Endodermal cell (in vitro differentiated cells): Measurements from ENCODE around the gene EXOC7. TPM values are rescaled to one million over a fixed set of nuclear protein-coding genes. Genes with fewer than 3 reads are reported as not detected.

Source experiments
- DNase-seq: peaks from one replicate; pipeline ENCODE4 v3.0.0-alpha.2; 2017
- H3K27ac ChIP-seq: 2 replicates; pipeline ENCODE4 v1.5.1; 2013; ENCODE audit warnings: mild to moderate bottlenecking, low read depth, low read length, moderate library complexity
- H3K27me3 ChIP-seq: 2 replicates; pipeline ENCODE4 v1.6.1; 2013; ENCODE audit warnings: mild to moderate bottlenecking, low read length, moderate library complexity; ENCODE audit not compliant: insufficient read depth, control insufficient read depth, poor library complexity, severe bottlenecking
- H3K36me3 ChIP-seq: 2 replicates; pipeline ENCODE4 v1.7.0; 2013; ENCODE audit warnings: mild to moderate bottlenecking, low read length, moderate library complexity; ENCODE audit not compliant: control insufficient read depth, insufficient read depth
- H3K4me1 ChIP-seq: one replicate; pipeline ENCODE4 v1.7.0; 2013; ENCODE audit warnings: low read length; ENCODE audit not compliant: control insufficient read depth, insufficient read depth
- H3K4me3 ChIP-seq: 2 replicates; pipeline ENCODE4 v1.5.1; 2013; ENCODE audit warnings: mild to moderate bottlenecking, low read length, moderate library complexity
- H3K9ac ChIP-seq: 2 replicates; pipeline ENCODE4 v1.6.1; 2013; ENCODE audit warnings: mild to moderate bottlenecking, low read length, moderate library complexity; ENCODE audit not compliant: poor library complexity, severe bottlenecking; ENCODE audit errors: extremely low read depth
- H3K9me3 ChIP-seq: 2 replicates; pipeline ENCODE4 v1.6.1; 2013; ENCODE audit warnings: mild to moderate bottlenecking, low read length, moderate library complexity; ENCODE audit not compliant: control insufficient read depth
- H3K27ac Mint-ChIP-seq: 2 replicates; pipeline ENCODE4 v1.8.0; 2020; ENCODE audit warnings: mixed read lengths
- H3K27me3 Mint-ChIP-seq: 2 replicates; pipeline ENCODE4 v1.8.0; 2021; ENCODE audit warnings: mild to moderate bottlenecking, mixed read lengths; ENCODE audit not compliant: insufficient read depth
- H3K36me3 Mint-ChIP-seq: 2 replicates; pipeline ENCODE4 v1.8.0; 2020; ENCODE audit warnings: low read depth, mixed read lengths
- H3K4me1 Mint-ChIP-seq: 2 replicates; pipeline ENCODE4 v1.8.0; 2020; ENCODE audit warnings: mixed read lengths
- H3K4me3 Mint-ChIP-seq: 2 replicates; pipeline ENCODE4 v1.8.0; 2020; ENCODE audit warnings: mild to moderate bottlenecking, moderate library complexity, mixed read lengths
- H3K9me3 Mint-ChIP-seq: 2 replicates; pipeline ENCODE4 v1.8.0; 2020; ENCODE audit warnings: mild to moderate bottlenecking, mixed read lengths
- WGBS, 2 experiments: methylation state at CpG; one replicate each; pipeline versions ENCODE4 v1.1.5 to v1.1.7; 2013; ENCODE audit warnings: missing lambda C conversion rate in 2 of 2, mixed read lengths in 1 of 2; ENCODE audit not compliant: insufficient coverage in 1 of 2, insufficient read length in 1 of 2; 5-methylcytosine and 5-hydroxymethylcytosine counted together
- total RNA-seq, 2 donors: library from RNA; stranded (reverse); fragmentation: NEBNext Ultra II Directional in 1 of 2; extraction: Animal tissue kit (Norgen Biotek cat#: 25700) in 1 of 2; gene quantifications; 2 replicates in 1 of 2; 3 replicates in 1 of 2; pipeline ENCODE4 v1.2.1, GENCODE V29; 2021
- TF ChIP-seq, protein P1 (sequence below): fragments of 200-600 bp; sonication (generic); conservative IDR thresholded peaks from 2 replicates; pipeline ENCODE4 v1.5.0; 2021; ENCODE audit warnings: antibody characterized with exemption, mild to moderate bottlenecking

The EXOC7 gene
- total RNA-seq, 2 donors from 2014 or later = 159 to 187 TPM

DNA sequence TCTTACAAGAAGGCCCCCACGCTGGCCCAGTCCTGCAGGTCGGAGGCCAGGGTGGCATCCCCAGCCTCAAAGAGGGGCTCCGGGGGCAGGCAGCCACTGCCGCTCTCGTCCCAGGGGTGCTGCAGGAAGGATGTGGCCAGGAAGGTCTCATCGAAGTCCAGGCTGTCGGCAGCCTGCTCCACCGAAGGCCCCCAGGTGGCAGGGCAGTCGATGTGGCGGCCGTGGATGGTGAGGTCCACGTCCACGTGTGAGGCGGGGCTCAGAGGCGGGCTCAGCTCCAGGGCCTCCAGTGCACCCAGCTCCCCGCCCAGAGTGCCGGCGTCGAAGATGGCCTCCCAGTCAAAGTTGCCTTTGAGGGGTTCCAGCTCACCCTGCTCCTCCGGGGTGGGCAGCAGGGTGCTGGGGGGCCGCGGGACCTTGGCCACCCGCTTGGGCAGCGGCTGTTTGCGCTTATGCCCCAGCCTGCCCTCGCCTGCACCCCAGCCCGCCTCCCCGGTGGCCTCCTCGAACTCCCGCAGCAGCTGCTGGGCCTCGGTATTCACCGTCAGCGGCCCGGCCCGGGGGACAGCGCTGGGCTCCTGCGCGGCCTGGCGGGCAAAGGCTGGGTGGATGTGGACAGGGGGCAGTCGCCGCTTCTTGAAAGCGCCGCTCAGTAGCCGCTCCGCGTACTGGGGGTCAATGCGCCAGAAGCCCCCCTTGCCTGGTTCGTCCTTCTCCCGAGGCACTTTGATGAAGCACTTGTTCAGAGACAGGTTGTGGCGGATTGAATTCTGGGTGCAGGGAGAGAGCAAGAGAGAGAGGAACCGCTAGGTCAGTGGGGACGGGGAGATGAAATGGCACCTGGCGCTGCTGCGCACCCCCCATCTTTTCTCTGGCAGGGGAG, 34.0 kb upstream of the EXOC7 start:
- Histone ChIP-seq H3K27ac (peak overlapping the region; percentile 85), H3K27me3 (peaks cover 82% of the 10 kb centered on the region), H3K9me3 (no peaks in the 10 kb centered on the region), H3K9ac (peak overlapping the region; percentile 6), H3K4me1 (peaks cover 32% of the 10 kb centered on the region), H3K36me3 (no peaks in the 10 kb centered on the region), H3K4me3 (peak overlapping the region; percentile 70)
- Mint-ChIP-seq H3K9me3 (no peaks in the 10 kb centered on the region), H3K27me3 (peaks cover 88% of the 10 kb centered on the region), H3K4me1 (peaks cover 49% of the 10 kb centered on the region), H3K36me3 (peaks cover 8% of the 10 kb centered on the region), H3K4me3 (peak overlapping the region; percentile 82), H3K27ac (peak overlapping the region; percentile 55)
- peak; percentile 80 for DNase-seq
- TF ChIP-seq, protein P1, sequence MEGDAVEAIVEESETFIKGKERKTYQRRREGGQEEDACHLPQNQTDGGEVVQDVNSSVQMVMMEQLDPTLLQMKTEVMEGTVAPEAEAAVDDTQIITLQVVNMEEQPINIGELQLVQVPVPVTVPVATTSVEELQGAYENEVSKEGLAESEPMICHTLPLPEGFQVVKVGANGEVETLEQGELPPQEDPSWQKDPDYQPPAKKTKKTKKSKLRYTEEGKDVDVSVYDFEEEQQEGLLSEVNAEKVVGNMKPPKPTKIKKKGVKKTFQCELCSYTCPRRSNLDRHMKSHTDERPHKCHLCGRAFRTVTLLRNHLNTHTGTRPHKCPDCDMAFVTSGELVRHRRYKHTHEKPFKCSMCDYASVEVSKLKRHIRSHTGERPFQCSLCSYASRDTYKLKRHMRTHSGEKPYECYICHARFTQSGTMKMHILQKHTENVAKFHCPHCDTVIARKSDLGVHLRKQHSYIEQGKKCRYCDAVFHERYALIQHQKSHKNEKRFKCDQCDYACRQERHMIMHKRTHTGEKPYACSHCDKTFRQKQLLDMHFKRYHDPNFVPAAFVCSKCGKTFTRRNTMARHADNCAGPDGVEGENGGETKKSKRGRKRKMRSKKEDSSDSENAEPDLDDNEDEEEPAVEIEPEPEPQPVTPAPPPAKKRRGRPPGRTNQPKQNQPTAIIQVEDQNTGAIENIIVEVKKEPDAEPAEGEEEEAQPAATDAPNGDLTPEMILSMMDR = no peak
- WGBS, 2 experiments = 25 to 26% methylated on average over 20 to 54 of the region's 54 CpGs

DNA sequence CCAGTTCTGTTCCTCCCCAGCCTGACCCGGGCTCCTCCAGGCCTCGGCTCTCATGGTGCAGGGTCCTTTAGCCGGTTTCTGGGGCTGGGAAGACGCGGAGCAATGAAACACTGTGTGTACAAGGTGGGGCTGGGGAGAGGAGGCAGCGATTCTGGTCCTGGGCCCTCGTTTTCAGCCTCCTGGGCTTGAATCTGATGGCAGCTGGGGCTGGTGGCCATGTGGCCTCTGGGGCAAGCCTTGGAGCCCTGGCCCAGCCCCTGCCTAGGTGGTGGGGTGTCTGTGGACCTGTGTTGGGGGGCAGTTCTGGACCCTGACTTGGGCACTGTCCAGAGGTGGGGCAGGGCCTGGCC, 33.4 kb upstream of the EXOC7 start:
- peaks cover 8% of the 10 kb centered on the region for H3K36me3 Mint-ChIP-seq
- TF ChIP-seq, protein P1 = no peak
- no peak overlapping the region for H3K27ac ChIP-seq
- H3K36me3 ChIP-seq = no peaks in the 10 kb centered on the region
- H3K4me1 ChIP-seq = peaks cover 31% of the 10 kb centered on the region
- DNase-seq = no peak
- H3K27ac Mint-ChIP-seq = peak overlapping the region; percentile 42
- H3K9ac ChIP-seq = no peak overlapping the region
- no peaks in the 10 kb centered on the region for H3K9me3 Mint-ChIP-seq
- no peak overlapping the region for H3K4me3 ChIP-seq
- H3K9me3 ChIP-seq = no peaks in the 10 kb centered on the region
- H3K27me3 ChIP-seq = peaks cover 76% of the 10 kb centered on the region
- peaks cover 84% of the 10 kb centered on the region for H3K27me3 Mint-ChIP-seq
- H3K4me3 Mint-ChIP-seq = peak overlapping the region; percentile 45
- H3K4me1 Mint-ChIP-seq = peaks cover 46% of the 10 kb centered on the region
- 14% methylated on average over 7 of the region's 7 CpGs; no CpG with 5 or more reads in 1 of the 2 experiments for WGBS, 2 experiments

DNA sequence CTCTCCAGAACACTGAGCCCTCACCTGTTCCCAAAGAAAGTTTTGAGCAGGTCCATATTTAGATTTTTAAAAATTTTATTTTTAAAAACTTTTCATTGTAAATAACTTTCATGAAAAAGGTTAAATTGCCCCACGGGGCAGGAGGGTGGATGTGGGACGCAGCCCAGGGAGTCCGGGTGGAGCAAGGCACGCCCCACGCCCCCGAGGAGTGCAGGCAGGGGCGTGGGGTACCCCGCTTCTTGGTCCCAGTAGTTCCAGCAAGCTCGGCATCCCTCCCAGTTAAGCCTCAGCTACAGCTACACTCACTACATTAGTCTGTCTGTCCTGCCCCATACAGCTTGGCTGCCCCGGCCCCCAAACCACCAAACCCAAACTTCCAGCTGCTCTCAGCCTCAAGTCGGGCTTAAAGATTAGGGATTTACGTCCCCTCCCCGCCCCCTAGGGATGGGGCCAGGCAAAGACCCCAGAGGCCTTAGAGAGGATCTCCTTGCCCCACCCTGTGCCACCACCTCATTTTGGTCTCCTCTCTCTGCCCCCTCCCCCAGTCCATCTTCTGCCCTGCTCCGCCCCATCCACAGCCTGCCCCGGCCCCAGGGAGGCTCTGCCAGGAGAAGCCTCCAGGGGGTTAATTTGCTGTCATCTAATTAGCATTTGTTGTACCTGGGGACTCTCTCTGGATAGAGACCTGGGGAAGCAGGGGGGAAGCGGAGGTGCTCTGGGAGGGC, 32.9 kb upstream of the EXOC7 start:
- no peak overlapping the region for H3K27ac ChIP-seq
- H3K27me3 ChIP-seq = peaks cover 70% of the 10 kb centered on the region
- 30 to 43% methylated on average over 3 to 16 of the region's 16 CpGs for WGBS, 2 experiments
- Mint-ChIP-seq H3K36me3 (peaks cover 8% of the 10 kb centered on the region), H3K27ac (peak overlapping the region; percentile 42), H3K4me1 (peaks cover 46% of the 10 kb centered on the region), H3K9me3 (no peaks in the 10 kb centered on the region), H3K4me3 (peak overlapping the region; percentile 45), H3K27me3 (peaks cover 81% of the 10 kb centered on the region)
- no peaks in the 10 kb centered on the region for H3K9me3 ChIP-seq
- H3K4me1 ChIP-seq = peaks cover 36% of the 10 kb centered on the region
- H3K36me3 ChIP-seq = no peaks in the 10 kb centered on the region
- DNase-seq = peak; percentile 88
- no peak overlapping the region for H3K9ac ChIP-seq
- no peak overlapping the region for H3K4me3 ChIP-seq
- TF ChIP-seq, protein P1 = peak; percentile 38
